GM19240 (cell line): ENCODE data around the gene GALNT18.

ENCODE experiments used
- DNase-seq: peaks from one replicate; pipeline ENCODE4 v3.0.0; 2011; ENCODE audit warnings: low spot score; ENCODE audit not compliant: insufficient read length

GALNT18 gene

DNA sequence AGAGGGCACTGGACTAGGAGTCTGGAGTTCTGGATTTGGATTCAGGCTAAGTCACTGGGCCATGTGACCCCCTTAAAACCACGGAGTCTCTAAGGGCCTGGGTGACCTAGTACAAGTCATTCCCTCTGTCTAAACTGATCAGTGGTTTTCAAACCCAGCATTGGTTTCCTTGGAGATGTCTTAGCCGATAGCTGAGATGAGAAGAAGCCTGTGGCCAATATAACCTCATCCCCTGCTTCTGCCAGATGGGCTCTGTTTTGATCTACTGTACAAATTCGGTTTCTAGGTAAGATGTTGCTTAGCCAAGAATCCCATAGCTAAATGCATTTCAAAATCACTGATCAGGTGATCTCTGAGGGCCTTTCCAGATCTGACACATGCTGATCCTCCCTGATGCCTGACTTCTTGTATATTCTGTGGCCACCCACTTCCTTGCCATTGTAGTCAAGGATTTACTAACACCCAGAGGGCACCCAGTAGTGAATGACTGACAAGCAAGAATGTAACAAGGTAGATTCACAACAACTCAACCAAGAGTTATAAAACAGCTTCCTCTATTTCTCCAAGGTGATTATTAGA is 53.1 kb downstream of the GALNT18 start:
- DNase-seq, result no peak

DNA sequence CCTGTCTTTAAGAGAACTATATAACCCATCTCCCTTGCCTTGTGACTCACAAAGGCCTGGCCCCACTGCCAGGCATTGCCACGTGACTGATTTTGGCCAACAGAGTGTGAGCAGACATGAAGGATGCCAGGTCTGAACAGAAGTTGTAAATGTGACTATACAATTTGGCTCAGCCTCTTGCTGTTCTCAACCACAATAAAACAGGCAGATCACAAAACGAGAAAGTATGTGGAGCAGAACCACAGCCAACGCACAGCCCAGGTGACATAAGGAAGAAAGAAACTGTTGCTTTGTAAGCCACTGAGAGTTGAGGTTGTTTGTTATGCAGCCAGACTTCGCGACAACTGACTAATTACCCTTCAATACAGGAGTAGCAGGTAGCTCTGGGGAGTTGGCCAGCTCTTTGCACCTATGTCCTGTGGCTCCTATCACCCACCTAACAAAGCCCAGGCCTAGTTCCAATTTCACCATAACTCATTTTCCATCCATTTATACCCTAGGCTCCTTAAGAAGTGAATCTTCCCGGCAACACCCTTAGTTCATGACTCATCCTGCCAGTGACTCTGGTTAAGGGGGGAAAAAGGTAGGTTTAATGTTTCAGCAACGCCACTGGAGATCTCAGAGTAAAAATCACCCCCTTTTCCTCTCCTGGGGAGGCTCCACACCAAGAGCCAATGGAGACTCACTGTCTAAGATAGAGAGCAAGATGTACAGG is 53.7 kb downstream of the GALNT18 start:
- no peak for DNase-seq

DNA sequence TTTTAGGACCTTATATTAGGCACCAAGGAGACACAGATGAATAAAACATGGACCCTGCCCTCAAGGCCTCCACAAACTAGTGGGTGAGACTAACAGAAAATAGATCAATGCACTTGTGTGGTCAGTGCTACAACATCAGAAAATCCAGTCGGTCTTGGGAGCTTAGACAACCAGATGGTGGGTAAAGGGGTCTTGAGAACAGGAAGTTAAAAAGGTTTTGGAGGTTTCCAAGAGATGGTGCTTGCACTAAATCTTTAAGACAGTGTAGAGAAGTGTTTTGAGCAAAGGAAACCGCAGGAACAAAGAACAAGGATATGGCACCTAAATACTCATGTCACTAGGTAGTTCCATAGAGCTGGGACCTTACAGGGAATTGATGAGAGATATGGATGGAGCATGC is 56.2 kb downstream of the GALNT18 start:
- DNase-seq, result no peak

DNA sequence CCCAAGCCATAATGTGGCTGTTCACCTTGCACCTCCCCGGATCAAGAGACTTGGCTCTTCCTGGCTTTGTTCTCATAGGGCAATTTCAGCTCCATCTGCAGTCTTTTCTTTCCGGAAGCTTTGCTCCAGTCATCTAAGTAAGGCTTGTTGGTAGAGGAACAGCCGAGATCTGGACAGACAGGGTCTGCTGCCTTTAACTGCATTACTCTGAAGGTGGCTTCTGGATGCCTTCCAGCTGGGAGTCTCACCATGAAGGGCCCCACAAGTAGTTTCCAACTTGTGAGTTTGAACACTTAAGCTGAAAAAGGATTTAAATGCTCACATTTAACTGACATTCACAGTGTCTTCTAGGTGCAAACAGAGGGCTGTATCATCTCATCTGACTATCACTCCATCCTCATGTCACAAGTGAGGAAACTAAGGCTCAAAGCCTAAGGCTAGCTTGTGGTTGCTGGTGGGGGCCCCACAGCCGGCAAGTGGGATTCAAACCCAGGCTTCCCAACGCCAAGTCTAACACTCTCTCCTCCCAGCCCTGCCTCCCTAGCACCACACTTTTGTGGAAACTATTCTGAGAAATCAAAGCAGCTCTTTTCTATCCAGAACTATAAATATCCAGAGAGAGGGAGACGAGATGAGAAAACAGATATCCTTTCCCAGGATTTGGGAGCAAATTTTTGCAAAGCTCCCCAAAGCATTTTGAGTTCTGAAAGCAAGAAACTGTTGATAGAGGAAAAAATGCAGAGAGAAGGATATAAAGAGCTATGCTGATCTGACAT is 58.4 kb downstream of the GALNT18 start:
- DNase-seq, result no peak

DNA sequence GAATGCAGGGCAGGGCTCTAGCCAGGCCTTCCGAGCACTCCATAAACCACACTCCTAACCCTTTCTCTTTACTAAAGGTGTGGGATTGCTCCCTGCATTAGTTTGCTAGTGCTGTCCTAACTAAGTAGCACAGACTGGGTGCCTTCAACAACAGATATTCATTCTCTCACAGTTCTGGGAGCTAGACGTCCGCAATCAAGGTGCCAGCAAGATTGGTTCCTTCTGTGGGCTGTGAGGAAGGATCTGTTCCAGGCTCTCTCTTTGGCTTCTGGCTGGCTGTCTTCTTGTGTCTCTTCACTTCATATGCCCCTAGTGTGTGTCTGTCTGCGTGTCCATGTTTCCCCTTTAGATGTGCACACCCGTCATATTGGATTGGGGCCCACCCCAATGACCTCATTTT is 59.8 kb downstream of the GALNT18 start:
- no peak for DNase-seq

DNA sequence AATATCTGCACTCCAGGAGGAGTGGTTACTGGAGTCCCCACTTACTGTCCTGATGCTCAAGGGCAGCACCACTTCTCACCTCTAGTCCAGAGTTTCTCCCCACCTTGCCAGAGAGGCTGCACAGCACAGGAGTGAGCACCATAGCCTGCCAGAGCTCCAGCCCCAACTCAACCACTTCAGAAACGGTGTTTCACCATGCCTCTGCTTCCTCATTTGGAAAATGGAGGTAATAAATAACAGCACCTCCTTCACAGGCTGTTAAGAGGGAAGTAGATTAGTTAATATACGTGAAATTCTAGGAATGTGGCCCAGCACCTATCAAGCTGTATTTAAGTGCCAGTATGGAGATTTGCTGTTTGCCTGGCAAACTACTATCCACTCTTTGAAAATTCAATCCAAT is 63.0 kb downstream of the GALNT18 start:
- no peak for DNase-seq

DNA sequence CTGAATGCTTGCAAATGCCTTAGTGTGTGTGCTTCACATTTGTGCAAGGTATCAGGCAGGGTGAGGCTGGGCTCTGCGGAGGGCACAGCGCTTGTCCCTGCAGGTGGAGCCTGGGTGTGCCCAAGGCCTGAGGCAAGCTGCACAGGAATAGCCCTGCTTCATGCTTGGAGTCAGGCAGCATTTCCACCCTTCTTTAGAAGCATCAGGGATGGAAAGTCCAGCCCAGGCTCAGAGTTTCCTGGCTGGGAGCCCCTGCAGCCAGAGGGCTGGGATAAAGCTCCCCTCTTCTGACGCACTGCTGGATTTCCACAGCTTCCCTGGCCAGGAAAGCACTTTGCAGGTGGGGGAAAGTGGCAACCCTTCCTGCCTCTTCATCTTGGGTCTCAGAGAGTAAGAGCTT is 63.4 kb downstream of the GALNT18 start:
- no peak for DNase-seq

DNA sequence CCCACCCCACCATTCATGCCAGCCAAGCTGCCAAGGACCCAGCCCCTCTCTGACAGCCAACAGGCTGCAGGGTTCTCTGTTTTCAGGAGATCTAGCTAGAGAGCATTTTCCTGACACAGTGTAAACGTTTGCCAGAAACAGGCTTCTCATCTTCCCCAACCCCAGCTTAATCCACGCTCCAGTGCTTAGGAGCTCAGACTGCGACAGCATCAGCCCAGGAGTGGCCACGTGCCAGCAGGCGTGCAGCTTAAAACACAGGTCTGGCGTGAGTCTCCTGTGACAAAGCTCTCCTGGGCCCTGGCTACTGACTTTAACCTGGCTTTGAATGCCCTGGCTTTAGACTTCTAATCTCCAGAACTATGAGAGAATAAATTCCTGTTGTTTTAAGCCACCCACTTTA is 66.6 kb downstream of the GALNT18 start:
- no peak for DNase-seq

DNA sequence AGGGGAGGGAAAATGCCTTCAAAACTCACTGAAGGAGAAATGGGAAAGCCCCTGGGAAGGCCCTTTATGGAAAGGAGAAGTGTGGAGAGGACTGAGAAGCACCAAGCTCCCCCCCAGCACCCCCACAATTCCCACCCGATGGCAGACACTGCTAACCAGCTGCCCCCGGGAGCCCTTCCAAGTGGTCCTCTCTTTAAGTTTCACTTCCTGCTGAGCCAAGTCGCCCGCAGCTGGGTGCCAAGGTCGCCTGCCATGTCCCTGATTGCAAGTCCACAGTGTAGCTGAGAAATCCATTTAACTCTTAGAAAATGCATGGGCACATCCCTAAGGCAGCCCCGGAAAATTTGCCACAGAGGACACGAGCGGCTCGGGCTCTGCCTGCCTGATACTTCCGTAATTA is 68.2 kb downstream of the GALNT18 start:
- no peak for DNase-seq

DNA sequence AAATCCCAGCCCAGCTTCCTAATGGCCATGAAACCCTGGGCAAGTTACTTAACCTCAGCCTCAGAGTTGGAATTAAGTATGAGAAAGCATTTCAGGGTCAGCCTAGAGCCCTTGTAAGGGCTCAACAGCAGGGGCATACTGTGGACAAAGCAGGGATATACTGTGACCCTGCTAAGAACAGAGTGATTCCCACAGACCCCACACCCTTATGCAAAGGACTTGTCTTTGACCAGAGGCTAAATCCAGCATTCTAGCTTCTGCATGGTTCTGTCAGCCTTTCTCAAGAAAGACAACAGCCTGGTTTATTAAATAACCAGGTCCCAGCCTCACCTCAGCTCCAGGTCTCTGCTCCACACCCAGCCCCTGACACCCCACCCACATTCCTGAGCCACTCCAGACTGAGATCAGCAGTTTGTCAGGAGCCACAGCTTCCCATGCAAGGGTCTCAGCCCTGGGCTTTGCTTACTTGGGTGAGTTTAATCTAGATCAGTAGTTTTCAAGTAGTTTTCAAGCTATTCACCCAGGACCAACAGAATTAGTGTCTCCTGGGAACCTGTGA is 69.2 kb downstream of the GALNT18 start:
- DNase-seq, result no peak

DNA sequence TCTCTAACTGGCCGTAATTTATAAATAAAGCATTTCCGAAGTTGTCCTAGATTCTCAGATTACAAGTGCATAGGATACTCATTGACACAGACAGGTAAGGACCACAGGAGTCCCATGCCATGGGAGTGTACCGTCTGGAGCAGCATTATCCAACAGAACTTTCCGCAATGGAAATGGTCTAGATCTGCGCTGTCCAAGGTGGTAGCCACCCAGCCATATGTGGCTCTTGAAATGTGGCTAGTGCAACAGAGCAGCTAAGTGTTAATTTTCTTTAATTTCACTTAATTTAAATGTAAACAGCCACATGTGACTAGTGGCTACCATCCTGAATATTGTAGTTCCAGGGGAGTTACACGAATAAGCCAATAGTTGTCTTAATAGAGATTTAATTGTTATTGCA is 71.3 kb downstream of the GALNT18 start:
- no peak for DNase-seq

DNA sequence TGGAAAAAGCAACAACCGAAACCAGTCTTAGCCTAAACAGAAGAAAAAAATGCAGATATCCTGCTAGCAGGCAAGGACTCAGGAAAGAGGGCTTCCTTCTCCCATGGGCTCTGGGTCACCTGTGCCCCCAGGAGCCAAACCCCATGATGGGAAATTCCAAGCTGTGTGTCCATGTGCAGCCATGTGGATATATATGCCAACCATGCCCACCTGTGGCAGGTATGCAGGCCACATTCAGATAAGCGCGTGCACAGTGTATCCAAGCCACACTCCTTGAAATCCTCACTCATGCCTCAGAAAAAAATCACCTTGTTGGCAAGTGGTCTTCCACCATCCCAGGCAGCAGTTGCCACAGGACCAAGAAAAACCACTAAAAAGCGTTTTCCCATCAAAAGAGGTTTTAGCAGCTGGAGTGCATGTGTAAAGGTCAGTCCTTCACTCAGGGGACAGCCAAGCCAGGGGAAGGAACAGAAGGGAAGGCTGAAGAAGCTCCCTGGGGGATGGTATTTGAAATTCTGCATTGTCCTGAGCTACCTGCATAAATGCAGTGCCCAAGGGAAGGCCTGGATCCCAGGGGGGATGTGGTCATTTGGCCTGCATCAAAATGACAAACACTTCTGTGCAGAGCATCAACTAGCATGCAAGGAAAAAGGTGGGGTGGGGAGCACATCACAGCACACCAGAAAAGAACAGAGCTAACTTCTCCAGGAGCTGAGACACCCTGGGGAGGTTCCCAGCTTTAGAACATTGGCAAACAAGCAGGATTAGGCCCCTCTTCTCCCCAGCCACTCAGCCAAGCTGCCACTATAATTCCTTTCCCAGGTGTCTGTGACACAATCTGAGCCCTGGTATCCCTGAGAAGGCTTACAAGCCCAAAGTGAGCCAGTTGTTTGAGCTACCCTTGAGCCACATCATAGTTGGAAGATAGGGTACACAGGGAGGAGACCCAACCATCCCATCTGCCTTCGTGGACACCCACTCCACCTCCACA is 76.2 kb downstream of the GALNT18 start:
- no peak for DNase-seq

DNA sequence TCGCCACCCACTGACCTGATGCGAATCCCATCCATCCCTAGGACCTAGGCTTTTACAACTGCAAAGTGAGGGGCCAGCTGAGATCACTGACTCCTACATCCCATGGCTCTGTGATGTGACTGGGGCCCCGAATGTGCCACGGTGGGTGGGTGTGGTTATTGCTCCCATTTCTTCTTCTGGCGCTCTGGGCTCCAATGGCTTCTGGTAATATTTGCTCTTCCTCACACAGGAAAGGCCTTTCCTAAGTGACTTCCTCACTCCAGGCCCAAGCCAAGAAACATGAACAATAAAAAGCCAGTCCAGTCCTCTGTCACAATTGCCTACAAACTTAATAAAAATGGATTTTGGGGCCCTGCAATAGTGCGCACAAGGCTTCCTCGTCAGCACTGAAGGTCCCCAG is 78.1 kb downstream of the GALNT18 start:
- DNase-seq, result no peak

DNA sequence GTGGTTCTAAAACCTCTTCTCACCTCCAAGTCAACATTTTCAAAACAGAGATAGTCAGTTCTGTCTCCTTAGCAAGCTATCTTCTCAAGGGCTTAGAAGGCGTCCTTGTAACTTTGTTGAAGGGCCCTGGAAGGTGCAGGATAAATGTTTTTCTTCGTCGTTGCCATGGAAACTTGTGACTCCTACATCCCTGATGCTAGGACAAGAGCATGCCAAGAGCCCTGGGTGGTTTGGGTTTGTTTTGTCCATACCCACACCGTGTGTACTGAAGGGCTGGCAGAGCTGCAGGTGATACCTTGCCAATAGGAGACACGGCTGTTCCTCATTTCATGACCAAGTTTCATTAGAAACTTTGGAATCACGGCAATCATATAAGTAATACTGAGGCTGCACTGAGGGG is 81.6 kb downstream of the GALNT18 start:
- no peak for DNase-seq

DNA sequence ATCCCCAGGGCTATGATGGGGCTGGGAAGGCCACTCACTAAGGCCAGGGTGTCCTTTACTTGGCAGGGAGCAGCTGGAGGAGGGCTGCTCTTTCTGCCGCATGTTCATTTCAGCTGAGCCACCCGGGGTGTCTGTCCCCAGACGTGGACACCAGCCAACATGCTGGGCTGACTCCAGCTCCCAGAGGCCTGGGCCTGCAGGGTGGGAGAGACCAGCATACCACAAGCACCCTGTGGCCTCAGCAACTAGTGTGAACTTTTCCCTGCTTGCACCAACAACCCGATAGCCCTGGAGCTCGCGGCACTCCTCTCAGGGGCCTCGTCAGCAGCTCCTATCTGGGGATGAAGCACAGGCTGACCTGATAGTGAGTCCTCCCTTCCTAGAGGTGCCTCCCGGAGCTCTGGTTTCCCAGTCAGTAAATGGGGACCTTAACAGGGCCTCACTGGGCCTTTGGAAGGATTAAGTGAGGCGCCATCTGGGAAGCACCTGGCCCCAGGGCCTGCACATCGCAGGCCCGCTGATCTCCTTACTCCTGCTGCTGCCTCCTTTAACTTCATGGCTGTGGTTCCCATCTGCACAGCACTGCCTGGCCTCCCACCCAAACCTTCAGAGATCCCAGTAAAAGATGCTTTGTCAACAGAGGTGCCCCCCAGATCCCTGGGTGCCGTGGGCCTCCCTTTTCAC is 83.4 kb downstream of the GALNT18 start:
- no peak for DNase-seq

DNA sequence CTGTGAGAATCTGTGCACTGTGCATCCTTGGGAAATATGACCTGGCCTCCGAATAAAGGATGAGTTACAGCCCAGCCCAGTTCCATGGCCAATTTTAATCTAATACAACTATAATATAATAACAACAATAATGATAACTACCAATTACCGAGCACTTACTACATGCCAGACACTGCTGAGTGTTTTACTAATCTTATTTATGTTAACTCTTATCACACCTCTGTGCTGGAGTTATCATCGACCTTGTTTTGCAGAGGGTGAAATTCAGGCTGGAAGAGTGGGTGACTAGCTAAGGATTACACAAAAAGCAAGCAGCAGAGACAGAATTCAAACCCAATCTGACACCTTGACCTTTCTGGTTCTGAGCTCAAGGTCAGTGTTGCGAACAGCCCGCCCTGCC is 83.9 kb downstream of the GALNT18 start:
- DNase-seq, result no peak

DNA sequence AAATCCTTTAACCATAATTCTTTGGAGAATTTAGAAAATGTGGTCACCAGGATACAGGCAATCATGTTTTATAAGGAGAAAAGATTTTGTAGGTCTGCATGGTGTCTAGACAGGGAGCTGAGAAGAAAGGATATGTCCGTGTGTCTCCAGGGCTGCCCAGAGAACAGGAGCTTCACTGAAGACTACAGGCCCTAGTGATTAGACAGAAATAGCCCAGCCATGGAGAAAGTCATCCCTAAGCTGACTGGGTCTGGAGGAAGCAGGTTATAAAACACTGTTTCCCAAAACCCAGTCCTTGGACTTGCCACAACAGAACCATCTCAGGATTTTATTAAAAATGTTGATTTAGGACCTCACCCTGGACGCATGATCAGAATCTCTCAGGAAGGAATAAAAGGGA is 84.4 kb downstream of the GALNT18 start:
- DNase-seq, result no peak

DNA sequence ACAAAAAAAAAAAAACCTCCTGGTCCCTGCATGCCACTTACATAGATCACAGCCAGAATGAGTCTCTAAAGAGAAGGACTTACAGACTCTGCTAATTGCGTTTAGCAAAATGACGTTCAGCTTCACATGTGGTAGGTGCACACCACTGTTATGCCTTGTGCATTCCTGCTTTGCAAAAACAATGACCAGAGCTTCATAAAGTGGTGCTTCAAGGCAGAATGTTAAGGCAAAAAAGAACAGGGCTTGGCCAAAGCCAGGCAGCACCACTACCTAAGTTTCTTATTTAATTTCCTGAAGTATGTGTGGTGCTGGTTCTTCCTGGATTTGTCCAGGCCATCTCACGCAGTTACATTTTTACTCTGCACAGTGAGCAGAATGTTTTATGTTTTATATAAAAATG is 85.2 kb downstream of the GALNT18 start:
- DNase-seq, result no peak

DNA sequence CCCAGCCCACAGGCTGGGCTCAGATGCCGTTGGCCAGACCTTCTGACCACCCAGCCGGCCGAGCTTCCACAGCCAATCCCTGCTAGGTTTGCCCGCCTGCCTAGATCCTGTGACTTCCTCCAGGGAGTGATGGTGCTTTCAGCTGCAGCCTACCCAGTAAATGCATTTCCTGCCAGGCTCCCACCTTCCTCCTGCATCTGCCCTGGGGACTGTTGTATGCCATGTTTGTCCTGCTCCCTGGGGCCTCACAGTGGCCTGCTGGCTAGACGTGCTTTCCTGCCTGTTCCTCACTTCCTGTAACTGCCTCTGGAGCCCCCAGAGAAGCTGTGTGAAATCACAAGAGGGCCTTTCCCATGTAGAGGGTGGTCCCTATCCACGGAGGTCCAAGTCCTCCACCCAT is 86.2 kb downstream of the GALNT18 start:
- DNase-seq, result no peak

DNA sequence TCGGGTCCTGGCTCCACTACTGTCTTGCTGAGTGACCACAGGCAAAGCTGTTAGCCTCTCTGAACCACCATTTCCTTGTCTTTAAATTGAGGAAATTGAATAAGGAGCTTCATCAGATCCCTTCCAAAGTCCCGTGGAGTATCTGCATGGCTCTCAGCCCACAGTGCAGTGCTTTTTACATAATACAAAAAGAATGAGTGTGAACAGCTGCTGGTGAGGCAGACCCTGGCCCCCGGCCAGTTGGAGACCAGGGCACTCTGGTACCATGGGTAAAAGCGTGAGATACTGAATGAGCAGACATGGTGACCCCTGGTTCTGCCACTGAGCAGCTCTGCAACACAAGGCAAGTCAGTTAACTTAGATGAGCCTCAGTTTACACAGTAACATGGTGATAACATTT is 86.8 kb downstream of the GALNT18 start:
- DNase-seq, result no peak

DNA sequence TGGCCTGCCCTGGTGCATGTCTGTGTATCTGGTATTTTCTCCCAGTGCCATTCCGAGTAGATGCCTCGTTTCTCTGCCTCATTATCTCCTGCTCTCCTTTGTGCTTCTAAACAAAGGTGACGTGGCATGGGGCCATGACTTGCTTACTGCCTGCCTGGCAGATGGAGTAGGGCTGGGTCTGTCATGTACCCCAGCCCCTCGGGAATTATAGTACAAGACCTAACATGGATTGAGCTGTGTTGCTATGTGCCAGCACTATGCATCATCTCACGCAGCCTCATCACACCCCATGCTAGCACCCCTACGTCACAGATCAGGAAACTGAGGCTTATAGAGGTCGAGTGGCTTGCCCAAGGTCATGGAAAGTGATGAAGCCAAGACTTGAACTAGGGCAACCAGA is 88.1 kb downstream of the GALNT18 start:
- no peak for DNase-seq
